Right renal cortex interstitium (tissue), 3 donors: ENCODE measurements around the gene CTNNBIP1. TPM values are rescaled to one million over a fixed set of nuclear protein-coding genes. Genes with fewer than 3 reads are reported as not detected.

ENCODE experiments used
- DNase-seq, 3 donors: peaks; one replicate each; pipeline ENCODE4 v3.0.0-alpha.2; 2013; ENCODE audit warnings: low read depth in 3 of 3, low spot score in 2 of 3
- polyA plus RNA-seq, 3 donors: library from polyadenylated mRNA; unstranded; fragments of 120-200 nt; gene quantifications; one replicate each; pipeline ENCODE4 v1.2.1, GENCODE V29; 2013; ENCODE audit not compliant: insufficient read length in 3 of 3

CTNNBIP1 gene
- polyA plus RNA-seq, 3 donors = 29.9 to 31.4 (median 30.9) TPM

DNA sequence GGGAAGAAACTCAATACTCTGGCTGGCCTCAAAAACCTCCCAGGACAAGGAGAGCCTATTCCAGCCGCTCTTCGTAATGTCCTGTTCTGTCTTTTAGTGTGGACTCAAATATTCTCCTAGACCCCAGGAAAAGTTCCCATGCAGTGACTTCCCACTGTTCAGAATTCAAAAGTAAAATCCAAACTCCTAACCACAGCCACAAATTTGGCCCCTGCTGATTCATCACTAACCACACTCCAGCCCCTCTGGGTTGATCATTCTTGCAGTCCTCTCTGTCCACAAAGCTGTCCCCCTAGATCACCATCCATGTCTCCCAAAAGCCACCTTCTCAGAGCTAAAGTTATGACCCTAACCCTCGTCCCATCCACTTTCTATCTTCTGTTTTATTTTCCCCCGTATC is 5.1 kb downstream of the CTNNBIP1 start:
- DNase-seq = no peak

DNA sequence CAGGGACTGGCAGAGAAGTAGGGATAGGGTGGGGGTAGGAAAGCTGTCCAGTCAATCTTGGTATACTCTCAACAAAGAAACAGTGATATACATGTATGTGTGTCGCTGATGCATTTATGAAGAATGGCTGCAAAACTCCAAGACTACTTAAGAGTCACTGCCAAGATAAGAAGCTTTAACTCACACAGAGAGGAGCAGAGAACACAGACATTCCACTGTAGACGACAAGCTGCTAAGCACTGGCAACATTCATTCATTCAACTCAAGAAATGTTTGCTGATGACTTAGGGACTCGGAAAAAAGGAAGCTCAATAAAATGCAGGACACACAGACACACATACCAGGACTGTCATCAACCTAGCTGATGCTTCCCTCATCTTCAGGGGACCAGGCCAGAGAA is 5.5 kb downstream of the CTNNBIP1 start:
- DNase-seq = no peak

DNA sequence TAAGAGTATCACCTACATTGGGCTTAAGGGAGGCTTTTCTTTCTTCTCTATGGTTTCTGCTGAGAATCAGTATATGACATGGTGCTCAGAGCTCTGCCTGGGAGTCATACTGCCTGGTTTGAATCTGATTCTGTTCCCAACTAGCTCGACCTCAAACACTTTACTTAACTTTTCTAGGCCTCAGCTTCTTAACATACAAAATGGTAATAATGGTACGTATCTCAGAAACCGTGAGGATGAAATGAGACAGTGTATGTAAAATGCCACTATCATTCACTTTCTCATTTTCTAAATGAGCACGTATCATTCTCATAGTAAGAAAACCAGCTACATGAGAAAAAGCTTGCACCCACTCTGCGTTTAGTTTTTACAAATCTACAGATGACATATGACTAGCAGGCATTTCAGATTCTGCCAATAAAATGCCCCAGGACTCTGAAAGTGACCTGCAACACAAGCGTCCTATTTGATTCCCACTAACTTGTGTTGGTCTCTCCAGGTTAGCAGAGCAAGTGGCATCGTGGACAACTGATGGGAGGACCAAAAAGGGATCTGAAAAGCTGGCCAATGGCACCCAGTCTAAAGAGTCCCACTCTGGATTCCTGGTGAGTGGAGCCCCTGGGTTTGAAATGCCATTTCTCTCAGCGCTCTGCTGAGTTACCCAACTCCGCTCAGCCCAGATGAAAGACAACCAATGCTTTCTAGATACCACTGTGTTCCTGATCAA is 6.1 kb downstream of the CTNNBIP1 start:
- no peak for DNase-seq

DNA sequence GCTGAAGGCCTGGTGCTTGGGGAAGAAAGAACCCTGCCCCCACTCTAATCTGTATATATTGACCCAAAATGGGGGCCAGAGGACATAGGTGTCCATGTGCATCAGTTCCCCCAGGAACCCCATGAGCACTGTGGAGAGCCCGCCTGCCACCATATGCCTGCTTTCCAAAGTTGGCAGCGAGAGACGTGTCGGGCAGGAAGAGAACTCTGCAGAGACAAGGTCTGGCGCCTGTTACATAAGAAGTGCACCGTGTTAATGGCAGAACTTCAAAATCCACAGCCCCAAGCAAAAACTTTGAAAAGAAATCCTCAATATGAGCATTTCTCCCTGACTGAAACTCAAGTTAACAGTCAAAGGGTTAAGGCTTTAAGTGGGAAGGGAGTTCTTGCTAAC is 8.0 kb downstream of the CTNNBIP1 start:
- DNase-seq = no peak

DNA sequence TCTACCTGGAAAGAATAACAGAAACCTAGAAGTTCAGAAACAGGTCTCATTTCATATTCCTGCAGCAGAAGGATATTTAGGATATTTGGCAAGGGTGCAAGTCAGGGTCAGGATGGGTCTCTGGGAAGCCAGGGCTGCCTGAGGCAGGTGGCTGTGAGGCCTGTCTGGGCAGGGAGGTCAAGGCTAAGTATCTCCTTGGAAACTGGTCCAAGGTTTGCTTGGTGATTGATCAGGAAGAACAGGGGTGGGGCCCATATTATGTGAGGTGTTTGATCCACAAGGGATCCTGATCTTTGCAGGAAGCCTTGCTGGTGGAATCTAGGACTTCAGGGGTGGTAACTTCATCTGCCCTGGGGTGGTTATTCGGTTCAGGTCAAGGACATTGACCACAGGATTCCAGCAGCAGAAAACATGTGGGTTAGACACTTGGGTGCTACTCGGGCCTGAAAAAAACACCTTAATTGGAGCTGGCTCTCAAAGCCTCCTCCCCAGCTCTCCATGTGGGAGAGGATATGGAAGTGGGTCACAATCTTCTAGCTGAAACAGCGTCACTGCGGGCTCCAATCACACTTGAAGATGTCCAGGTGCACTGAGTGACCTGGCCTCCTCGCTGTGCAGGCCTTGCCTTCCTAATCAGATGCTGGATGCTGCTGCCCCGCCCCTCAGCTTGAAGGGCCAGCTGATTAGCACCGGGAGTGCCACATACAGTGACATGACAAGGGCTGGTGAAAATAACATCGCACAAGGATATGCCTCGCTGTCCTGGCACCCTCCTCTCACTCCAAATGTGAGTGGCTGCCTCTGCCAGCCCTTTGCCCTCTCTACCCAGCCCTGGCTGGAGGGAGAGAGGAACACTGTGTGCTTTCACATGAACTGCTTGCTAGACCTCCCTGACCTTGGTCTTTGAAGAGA is 8.7 kb downstream of the CTNNBIP1 start:
- DNase-seq = no peak

DNA sequence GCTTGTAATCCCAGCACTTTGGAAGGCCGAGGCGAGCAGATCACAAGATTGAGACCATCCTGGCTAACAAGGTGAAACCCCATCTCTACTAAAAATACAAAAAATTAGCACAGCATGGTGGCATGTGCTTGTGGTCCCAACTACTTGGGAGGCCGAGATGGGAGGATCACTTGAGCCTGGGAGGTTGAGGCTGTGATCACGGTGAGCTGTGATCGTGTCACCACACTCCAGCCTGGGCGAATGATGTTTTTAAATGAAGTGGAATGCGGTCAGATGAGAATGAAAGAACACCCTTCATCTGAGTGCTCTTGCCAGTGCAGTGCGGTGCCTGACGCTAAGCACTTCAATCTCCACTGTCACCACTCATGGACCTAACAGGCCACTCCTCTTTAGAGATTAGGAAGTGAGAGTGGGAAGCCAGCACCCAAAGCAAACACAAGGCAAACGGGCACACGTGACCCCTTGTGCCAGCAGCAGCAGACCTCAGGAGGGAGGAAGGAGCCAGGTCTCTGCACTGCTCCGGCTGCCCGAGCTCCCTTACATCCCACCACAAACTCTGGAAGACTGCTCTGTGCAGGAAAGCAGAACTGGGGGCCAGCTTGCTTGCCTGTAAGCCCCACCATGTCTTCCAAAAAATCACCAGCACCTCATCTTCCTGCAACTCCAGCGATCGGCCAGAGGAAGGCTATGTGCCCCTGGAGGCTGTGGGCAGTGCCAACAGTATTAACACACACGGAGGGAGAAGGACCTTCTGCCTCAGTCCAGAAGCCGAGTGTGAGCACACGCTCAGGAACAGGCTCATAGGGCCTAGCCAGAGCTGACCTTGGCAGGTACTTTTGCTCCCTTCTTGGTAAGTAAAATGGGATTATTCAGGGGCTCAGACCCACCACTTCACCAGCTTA is 9.7 kb downstream of the CTNNBIP1 start:
- DNase-seq = no peak

DNA sequence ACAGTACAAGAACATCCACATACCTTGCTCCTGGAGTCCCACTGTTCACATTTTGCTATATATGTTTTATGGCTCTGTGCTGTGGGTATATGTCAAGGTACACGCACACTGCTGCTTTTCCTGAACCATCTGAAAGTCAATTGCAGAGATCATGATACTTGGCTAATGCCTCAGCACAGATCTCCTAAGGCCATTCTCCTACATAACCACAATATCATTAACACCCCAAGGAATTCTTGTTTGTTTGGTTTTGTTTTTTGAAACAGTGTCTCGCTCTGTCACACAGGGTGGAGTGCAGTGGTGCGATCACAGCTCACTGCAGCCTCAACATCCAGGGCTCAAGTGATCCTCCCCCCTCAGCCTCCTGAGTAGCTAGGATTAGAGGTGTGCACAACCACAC is 16.0 kb downstream of the CTNNBIP1 start:
- no peak for DNase-seq

DNA sequence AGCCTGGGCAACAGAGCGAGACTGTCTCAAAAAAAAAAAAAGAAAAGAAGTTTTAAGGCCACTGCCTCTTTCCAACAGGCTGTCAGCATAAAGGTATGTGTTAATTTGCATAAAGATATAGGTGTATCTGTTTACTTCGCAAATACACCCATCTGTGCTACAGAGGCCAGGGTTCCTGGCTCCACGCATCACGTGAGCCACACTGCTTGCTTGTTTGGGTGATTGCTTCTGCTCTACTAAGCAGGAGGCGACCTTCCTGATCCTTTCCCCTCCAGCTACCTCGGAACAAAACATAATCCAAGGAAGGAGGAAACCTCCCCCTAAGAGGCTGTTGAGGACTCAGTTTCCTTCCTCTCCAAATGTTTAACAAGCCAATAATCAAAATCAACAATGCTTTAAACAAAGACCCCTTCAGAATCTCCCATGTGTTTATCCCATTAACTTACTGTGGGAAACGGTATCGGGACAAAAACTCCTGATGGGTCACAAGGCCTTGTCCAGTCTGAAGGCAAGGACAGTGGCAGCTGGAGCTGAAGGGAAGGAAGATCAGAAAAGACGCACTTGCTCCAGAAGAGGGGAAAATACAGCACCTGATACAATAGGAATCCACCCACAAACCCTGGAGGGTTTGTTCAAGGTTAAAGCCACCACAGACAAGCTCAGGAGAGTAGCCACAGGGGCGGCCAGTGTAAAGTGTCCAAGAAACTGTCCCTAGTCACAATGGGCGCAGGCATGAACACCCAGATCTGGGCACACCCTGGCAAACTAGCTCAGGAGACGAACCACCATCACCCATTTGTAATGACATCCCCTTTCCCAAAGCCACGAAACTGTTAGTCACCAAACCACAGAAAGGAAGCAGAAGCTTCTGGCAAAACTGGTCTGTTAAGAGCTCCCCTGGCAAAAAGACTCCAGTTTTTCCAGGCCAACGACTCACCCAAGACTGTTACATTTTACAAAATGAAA is 17.2 kb downstream of the CTNNBIP1 start:
- no peak for DNase-seq

DNA sequence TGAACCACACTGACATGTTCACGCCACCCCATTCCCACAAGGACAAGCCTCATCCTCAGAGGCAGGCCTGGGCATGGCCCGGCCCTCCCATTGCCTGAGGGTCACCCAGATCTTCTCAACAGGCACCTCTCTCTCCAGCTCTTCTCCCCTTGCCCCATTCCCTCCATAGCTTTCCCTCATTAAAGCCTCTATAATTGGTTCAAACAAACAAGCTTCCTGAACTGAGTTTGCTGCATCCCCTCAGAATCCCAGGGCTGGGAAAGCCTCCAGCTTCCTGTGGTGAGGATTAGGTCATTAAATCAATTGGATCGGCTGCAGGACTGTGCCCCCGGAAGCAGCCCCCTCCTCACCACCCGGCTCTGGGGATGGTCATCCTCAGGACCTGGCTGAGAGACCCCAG is 18.9 kb downstream of the CTNNBIP1 start:
- DNase-seq = no peak

DNA sequence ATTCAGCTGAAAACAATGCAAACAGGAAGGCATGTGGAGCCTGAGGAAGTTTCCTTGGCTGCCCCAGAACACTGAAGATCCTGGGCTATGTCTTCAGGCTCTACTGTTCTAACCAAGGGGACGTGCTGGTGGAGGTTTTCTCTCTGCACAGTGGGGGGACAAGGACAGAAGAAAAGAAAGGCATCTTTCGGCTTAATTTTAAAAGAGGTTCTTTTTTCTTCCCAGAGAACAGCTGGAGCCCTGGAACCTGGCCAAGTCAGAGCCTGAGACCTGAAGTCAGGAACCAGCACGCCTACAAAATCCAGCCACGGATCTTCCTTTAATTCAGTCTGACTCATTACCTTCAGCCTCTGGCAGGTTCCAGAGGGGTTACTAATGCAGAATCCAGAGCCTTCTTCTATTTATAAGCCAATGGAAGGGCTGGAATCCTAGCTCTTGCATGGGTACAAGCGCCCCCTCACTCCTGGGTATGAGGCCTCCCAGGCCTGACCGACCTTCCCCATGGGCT is 19.8 kb downstream of the CTNNBIP1 start:
- DNase-seq = no peak

DNA sequence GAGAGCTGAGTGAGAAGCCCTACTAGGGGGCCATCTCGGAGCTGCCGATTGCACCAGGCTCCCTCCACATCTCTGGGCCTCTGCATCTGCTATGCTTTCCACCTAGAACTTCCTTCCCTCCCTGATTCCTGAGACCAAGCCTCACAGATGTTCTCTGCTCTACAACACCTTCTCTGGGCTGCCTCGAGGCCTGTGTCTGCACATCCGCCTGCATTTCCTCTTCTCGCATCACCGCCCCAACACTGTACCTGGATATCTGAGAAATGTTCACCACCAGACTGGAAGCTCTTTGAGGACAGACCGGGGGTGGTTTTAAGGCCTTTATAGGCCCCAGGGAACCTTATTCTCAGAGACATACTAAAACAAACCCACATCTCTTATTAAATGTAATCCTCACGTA is 20.7 kb downstream of the CTNNBIP1 start:
- DNase-seq = no peak

DNA sequence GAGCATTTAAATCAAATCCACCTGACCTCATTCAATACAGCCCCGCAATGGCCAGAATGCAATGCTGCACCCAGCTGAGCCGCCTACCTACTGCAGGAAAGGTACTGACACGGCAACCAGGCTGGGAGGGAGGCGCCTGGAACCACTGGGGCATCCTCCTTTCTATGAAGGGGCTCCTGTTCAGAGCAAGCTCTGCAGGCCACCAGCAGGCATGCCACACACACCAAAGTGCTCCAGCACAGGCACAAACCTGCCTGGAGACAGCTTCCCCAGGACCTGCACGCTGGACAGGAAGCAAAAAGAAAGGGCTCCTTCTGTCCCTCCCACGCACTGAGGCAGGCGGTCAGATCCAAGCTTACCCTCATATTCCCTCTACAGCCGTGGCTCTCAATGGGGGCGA is 21.2 kb downstream of the CTNNBIP1 start:
- no peak for DNase-seq

DNA sequence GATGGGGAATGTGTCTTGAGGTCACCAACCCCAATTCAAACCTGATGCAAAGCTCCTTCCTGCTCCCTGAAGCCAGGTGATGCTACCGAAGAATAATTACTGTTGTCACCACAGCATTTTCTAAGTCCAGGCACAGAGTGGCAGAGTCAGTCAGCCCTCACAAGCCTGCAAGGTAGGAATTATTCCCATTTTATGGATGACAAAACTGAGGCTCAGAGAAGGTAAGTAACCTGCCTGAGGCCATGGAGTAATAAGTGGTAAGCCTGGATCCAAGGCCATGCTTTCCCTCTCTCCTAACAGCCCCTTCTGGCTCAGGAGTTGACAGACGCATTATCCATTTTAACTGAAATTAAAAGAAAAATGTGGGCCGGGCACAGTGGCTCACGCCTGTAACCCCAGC is 23.0 kb downstream of the CTNNBIP1 start:
- no peak for DNase-seq

DNA sequence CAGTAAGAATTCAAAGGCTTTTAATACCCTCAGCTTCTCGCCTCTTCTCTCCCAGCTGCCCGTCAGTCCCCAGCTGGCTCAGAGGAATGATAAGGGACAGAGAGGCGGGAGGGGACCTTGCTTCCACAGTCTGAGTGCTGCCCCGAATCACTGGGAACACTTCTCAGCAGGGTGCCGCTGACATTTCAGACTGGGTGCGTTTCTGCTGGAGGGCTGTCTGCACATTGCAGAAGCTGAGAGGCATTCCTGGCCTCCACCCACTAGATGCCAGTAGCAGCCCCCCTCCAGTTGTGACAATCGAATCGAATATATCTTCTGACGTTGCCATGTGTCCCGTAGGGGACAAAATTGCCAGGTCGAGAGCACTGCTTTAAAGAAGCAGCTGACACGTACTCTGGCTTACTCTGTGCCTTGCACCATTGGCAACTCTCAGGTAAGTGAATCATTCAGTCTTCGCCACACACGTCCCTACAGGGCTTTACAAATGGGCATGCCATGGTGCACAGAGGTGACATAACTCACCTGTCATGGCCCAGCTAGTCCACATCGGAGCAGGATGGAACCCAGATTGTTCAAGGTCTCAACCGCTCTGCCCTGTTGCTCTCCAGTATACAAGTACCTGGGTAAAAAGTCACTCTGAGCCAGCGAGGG is 23.9 kb downstream of the CTNNBIP1 start:
- DNase-seq = no peak

DNA sequence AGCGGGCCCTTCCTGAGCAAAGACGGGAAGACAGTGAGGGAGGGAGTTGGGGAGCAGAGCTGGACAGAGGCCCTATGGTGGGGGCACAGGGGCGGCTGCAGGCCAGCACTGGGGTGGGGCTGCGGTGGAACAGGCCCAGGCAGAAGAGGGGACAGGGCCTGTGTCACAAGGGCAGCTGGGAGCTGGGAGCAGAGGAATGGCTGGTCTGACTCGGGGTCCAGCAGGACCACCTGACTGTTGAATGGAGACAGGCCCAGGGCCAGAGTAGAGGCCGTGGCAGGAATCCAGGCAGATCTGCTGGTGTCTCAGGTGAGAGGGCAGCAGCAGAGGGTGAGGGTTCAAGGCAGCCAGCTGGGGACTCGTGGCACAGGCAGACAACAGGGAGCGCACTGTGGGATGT is 25.3 kb downstream of the CTNNBIP1 start:
- DNase-seq = no peak

DNA sequence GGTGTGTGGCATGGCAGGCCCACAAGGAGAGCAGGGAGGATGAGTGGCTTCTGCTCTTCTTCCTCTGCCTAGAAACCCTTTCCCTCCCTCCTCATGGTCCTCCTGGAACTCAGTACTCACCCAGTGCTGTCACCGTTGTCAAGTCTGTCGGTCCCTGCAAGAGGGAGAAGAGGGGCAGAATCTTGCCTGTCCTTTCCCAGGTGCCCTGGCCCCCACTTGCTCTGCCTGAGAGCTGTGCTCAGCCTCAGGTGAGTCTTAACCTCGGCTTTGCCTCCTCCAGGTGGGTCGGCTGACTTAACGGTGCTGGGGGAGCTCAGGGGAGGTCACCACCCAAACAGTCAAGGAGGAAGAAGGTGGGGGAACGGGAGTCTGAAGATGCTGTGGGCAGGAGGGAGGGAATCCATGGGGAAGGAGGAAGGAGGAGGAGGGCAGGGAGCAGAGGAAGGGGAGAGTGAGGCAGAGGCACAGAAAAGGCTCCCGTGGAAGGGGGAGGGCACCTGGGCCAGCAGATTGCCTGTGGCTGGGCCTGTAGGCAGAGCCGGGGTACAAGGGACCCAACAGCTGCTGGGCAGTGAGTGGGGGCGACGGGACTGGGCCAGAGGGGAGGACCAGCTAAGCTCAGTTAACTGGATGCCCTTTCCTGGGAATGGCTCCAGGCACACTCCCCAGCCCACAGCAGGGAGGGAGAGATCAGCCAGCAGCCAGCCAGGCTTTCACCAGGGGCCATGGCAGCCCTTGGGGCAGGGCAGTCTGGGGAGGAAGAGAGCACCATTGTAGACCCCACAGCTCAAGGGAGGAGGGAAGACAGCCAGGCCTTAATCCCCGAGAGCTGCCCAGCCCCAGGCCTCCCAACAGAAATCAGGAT is 26.3 kb downstream of the CTNNBIP1 start:
- DNase-seq = no peak

DNA sequence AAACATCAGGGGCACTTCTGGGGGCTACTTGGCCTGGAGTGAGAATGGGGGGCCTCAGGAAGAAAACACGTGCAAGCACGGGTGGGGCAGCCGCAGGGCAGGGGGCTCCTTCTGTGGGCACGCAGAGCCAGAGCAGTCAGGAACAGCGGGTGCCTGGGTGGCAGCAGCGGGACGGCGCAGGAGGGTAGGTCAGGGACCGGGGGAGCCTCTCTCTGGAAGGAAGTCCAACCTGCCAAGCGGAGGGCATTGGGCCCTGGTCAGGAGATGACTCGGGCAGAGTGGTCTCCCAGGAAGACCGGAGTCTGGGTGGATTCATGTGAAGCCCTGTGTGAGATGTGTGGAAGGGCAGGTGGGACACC is 27.1 kb downstream of the CTNNBIP1 start:
- no peak for DNase-seq

DNA sequence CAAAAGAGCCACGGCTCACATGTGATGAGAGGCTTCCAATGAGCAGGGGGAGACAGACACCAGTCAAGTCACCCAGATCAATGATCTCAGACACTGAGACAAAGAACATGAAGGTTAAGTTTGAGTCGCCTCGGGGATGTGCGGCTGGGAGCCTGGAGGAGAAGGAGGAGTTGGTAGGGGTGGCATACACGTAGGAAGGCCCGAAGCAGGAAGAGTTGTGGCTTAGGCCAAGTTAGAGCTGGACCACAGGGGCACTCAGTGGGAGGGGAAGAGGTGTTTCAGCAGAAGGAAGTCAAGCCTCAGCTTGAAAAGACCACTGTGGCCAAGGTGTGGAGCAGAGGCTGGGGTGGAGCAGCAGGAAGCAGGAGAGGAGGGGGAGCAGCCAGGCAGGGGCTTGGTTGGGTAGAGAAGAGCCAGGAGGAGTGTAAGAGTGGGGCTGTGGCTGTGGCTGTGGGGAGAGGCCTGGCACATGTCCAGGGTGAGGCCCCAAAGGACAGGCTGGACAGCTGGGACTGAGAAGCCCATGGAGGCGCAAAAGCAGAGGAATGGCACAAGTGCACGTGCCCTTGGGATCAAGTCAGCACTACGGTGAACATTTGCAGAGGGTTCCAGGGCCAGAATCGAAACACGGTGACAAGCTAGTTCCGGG is 27.6 kb downstream of the CTNNBIP1 start:
- DNase-seq = no peak
